GM18499 (cell line): ENCODE results near the gene DUOXA2.

Experiments used
- ATAC-seq: cut with Tn5 transposase; IDR thresholded peaks from one replicate; pipeline ENCODE4 v1.9.1; 2021; ENCODE audit warnings: moderate number of reproducible peaks; ENCODE audit not compliant: insufficient read depth, unreplicated experiment

Gene DUOXA2

DNA sequence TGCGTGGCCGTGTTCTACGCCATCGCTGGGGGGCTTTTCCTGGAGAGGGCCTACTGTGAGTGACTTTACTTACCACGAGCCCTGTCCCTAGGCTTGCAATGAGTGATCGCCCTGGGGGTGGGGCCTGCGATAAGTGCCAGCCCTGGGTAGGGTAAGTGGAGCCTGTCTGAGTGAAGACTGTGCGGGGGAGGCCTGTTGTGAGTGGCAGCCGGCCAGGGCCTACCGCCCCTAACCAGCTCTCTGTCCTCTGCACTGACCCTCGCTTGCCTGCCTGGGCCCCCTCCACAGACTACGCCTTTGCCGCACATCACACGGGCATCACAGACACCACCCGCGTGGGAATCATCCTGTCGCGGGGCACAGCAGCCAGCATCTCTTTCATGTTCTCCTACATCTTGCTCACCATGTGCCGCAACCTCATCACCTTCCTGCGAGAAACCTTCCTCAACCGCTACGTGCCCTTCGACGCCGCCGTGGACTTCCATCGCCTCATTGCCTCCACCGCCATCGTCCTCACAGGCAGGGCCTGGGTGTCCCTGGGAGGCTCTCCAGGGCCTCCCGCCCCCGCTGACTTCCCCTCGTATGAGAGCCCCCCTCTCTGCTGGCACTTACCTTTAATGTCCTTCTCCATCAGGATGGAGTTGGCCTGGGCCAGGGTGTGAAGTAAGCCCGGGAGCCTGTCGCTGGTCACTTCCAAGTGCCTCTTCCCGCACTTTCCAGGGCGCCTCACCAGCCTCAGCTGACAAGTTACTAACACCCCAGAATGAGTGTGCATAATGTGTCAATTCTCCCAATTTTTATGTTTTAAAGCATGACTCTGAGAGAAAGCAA lies 38.1 kb downstream of the DUOXA2 start:
- no peak for ATAC-seq

DNA sequence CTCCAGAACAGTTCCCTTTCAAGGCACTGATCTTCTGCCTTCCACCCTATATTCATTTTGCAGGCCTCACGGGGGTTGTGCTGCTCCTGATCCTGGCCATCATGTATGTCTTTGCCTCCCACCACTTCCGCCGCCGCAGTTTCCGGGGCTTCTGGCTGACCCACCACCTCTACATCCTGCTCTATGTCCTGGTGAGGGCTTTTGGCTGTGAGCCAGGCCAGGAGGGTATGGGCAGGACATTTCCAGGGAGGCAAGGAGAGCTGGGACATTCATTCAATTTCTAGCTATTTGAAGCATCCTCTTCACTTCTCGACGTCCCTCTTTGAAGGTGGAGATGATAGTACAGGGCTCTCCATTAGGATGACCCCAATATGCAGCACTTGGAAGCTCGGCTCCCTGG lies 41.6 kb downstream of the DUOXA2 start:
- ATAC-seq, result no peak

DNA sequence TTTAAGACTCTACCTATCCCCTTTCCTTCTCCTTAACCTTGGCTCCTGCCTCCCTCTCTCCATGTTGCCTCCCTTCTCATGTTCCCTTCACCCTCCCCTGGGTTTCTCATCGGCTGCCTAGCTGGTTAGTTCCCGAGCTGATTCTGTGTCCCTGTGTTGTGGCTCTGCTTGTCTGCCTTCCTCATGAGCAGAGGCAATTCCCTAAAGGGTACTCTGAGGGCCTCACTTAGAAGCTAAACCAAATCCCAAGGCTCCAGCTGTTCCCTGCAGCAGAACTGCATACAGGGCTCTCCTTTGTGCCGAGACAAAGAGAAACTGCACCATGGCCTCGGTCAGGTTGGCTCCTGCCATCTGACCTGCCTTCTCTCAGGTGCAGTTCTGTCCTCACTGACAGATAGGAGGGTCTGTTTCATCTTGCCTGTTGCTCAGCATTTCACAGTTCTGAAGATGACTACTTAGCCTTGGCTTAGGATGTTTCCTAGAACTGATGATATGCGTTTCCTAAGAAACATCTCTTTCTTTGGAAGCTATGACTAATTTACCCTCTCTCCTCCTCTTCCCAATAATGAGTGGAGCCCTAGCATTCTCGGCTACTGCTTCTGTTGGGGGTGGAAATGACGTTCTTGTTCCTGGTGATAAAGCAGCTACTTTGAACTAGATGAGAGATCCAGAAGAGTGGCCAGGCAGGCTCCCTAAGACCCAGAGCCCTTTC lies 42.8 kb downstream of the DUOXA2 start:
- no peak for ATAC-seq

DNA sequence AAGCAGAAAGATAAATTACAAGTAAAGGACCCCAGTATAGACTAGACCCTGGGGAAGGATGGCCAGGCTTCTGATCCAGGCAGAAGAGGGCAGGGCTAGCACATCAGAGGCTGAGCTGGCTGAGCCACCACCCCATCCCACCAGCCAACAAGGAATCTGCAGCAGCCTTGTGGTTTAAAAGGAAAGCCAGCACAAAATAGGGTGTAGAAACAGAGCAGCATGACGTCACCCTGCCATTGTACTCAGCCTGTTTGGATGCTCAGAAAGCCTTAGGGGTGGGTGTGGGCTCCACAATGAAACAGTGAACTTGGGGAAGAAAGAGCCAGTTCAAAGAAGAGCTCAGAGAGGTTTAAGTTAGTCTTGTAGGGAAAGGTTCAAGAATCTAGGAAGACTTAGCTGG lies 43.8 kb downstream of the DUOXA2 start:
- ATAC-seq, result no peak

DNA sequence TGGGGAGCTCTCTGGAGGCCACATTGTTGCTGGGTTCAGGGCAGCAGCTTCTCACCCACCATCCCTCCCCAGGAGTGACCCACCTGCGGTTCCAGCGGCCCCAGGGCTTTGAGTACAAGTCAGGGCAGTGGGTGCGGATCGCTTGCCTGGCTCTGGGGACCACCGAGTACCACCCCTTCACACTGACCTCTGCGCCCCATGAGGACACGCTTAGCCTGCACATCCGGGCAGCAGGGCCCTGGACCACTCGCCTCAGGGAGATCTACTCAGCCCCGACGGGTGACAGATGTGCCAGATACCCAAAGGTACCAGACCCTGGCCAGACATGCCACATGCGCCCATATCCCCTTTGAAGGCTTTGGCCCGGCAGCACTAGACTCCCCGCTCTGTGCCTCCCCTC lies 47.5 kb downstream of the DUOXA2 start:
- ATAC-seq, result no peak

DNA sequence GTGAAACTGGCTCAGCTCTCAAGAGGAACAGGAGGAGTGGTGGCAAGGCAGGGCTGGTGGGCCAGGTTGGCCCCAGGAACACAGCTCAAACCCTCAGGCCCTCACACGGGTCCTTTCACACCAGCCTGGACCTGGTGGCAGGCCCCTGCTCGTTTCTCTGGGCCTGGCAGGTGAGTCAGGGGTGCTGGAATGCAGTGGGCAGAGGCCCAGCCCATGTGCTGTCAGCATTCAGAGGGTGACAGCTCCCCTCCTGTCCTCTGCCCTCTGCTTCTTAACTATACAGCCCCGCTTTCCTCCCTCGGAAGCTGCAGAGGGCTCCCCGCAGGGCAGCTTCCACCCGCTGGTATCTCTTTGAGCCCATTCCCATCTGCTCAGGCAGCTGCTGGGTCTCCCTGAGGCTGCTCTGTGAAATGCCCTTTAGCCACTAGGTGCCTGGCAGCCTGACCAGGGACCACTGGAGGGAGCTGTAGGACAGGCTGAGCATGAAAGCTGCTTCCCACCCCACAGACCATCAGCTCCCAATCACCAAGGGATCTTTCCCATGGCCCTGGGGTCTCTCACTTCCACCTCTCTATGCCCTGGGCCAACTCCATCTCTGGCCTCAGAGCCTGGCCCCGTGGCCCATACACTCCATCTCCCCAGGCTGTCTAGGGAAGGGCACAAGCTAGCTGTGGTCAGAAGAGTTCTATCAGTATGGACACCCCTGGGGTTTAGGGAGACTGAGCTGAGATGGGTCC lies 48.8 kb downstream of the DUOXA2 start:
- ATAC-seq, result no peak

DNA sequence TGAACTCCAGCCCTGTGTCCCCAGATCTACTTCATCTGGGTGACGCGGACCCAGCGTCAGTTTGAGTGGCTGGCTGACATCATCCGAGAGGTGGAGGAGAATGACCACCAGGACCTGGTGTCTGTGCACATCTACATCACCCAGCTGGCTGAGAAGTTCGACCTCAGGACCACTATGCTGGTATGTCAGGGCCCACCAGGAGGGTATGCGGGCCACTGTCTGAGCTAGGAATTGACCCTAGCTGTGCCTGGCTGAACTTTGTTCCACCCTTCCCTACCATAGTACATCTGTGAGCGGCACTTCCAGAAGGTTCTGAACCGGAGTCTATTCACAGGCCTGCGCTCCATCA lies 49.4 kb downstream of the DUOXA2 start:
- no peak for ATAC-seq

DNA sequence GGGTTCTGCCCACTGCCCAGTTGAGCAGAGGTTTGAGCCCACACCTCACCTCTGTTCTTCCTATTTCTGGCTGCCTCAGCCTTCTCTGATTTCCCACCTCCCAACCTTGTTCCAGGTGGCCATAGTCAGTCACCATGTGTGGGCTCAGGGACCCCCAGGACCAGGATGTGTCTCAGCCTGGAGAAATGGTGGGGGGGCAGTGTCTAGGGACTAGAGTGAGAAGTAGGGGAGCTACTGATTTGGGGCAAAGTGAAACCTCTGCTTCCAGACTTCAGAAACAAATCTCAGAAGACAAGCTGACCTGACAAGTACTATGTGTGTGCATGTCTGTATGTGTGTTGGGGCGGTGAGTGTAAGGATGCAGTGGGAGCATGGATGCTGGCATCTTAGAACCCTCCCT lies 50.8 kb downstream of the DUOXA2 start:
- ATAC-seq, result no peak

DNA sequence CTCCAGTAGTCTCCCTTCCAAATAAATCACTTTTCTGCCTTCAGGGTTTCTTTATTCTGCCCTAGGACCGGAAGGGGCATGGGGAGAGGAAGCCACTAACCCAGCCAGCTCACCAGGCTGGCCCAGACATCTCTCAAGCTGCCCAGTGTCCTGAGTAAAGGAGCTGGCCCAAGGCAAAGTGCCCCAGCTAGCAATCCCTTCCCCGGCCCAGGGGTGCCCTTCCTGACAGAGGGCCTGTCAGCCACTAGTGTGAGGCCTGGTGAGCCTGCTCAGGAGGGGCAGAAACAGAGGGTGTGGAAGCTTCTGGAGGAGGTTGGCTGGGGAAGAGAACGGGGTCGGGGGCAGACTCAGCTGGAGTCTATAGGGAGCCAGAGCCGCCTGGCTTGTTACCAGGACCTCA lies 51.4 kb downstream of the DUOXA2 start:
- no peak for ATAC-seq

DNA sequence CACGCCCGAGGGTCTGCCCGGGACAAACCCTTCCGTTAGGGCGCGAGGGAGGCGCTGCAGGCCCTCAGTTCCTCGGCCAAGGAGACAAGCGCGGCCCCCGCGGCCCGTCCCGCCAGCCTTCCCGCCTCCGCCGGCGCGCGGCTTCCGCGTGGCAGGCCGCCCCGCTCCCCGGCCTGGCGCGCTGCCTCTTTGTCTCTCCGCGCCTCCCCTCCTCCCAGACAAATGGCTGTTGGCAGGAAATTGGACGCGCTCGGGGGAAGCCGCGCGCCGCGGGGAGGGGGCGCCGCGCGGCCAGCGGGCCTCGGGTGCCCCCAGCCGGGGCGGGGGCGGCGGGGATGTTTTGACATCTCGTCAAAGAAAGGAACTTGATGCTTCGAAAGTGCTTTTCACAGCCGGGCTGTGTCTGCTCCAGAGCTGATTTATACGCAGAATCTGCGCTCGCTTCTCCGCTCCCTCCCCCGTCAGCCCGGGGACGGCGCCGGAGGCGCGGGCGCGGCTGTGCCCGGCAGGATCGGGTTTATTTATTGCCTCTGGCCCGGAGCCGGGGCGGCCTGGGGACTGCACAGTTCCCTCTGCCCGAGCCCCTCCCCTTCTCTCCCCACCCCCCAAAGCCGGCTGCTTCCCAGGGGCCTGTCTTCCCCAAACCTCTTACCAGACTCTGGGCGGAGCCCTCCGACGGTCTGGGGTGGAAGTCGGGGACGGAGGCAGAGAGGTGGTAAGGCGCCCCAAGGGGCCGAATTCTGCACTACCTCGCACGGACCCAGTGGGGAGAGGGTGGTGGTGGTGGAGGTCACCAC lies 52.9 kb downstream of the DUOXA2 start:
- peak; percentile 59 for ATAC-seq

DNA sequence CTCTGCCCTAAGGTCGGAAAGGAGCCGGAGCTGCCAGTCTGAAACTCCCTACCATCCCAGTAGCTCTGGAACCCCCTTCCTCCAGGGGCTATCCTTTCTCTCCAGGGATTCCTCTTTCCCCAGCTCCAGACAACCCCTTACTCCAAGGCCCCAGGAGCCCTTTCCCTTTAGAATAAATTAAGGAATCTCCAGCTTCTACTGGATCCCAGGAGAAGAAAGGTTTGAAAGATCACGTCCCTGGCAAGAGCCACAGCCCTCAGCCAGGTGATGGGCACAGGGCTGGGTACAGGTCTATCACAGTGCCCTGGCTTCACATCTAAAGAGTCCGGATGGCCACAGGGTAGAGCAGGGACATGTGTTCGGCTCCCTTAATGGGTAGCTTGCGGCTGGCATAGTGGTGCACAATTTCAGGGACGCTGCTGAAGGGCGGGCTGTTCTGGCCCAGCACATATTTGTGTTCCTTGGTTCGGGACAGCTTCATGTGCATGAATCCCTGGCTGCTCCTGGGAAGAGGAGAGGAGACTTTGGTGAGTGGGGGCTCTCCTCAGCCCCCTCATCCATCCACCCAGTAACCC lies 53.6 kb downstream of the DUOXA2 start:
- ATAC-seq, result no peak
